ENCODE measurements around the gene ASTL.

The ASTL gene

GRCh38 chr2:96117701-96118588, 20.4 kb downstream of the ASTL start:
- Histone ChIP-seq H3K36me3 (ENCODE audit: insufficient read depth, low read length) (no peaks in the 10 kb centered on the region), H3K4me3 (ENCODE audit: low read depth in 1 of 2, low read length in 2 of 2) (no peak overlapping the region), H3K27ac (ENCODE audit: low read length) (no peak overlapping the region), H4K20me1 (ENCODE audit: insufficient read depth, low read length) (no peaks in the 10 kb centered on the region), H3K4me1 (ENCODE audit: insufficient read depth, low read length) (no peaks in the 10 kb centered on the region), H3K9ac (ENCODE audit: low read depth, low read length) (no peak overlapping the region), H3K27me3 (ENCODE audit: insufficient read depth, low read length, poor library complexity) (no peaks in the 10 kb centered on the region), H3K9me3 (ENCODE audit: insufficient read depth, low read length, severe bottlenecking) (no peaks in the 10 kb centered on the region), H2AFZ (ENCODE audit: low read depth, low read length) (no peak overlapping the region), H3K79me2 (ENCODE audit: insufficient read depth, low read length) (no peaks in the 10 kb centered on the region), H3K4me2 (ENCODE audit: insufficient read depth, low read length) (no peak overlapping the region)
- peak; percentile 14 for TF ChIP-seq CTCF (IDR thresholded peaks at IDR 0.05; ENCODE audit: borderline replicate concordance, extremely low read depth, low read length, poor library complexity, severe bottlenecking)
- TF ChIP-seq EZH2 (IDR thresholded peaks at IDR 0.05; ENCODE audit: borderline replicate concordance, low read depth, low read length, severe bottlenecking): no peak
- DNase-seq (no peak), ATAC-seq (ENCODE audit: insufficient read depth, low read depth) (no peak)

- Histone ChIP-seq H2AFZ (ENCODE audit: low read depth, low read length) (no peak overlapping the region), H3K4me1 (ENCODE audit: insufficient read depth, low read length) (no peaks in the 10 kb centered on the region), H3K4me2 (ENCODE audit: insufficient read depth, low read length) (no peak overlapping the region), H3K27ac (ENCODE audit: low read length) (no peak overlapping the region), H3K9ac (ENCODE audit: low read depth, low read length) (no peak overlapping the region), H4K20me1 (ENCODE audit: insufficient read depth, low read length) (no peaks in the 10 kb centered on the region), H3K27me3 (ENCODE audit: insufficient read depth, low read length, poor library complexity) (no peaks in the 10 kb centered on the region), H3K9me3 (ENCODE audit: insufficient read depth, low read length, severe bottlenecking) (no peaks in the 10 kb centered on the region), H3K36me3 (ENCODE audit: insufficient read depth, low read length) (no peaks in the 10 kb centered on the region), H3K4me3 (ENCODE audit: low read depth in 1 of 2, low read length in 2 of 2) (no peak overlapping the region), H3K79me2 (ENCODE audit: insufficient read depth, low read length) (no peaks in the 10 kb centered on the region)
- ATAC-seq (ENCODE audit: insufficient read depth, low read depth) (no peak), DNase-seq (no peak)
- no peak for TF ChIP-seq CTCF (IDR thresholded peaks at IDR 0.05; ENCODE audit: borderline replicate concordance, extremely low read depth, low read length, poor library complexity, severe bottlenecking)
- no peak for TF ChIP-seq EZH2 (IDR thresholded peaks at IDR 0.05; ENCODE audit: borderline replicate concordance, low read depth, low read length, severe bottlenecking)
Observed at GRCh38 chr2:96116879-96117533, 21.3 kb downstream of the ASTL start.

GRCh38 chr2:96116424-96116878, 21.9 kb downstream of the ASTL start, which contains the start of gene ADRA2B:
Gene ADRA2B, minus strand, starts transcription at chr2:96116571. Its CDS starts 422 bp downstream, at chr2:96116149.
- H3K9me3 ChIP-seq (ENCODE audit: insufficient read depth, low read length, severe bottlenecking): no peaks in the 10 kb centered on the region
- H3K27me3 ChIP-seq (ENCODE audit: insufficient read depth, low read length, poor library complexity): no peaks in the 10 kb centered on the region
- no peak for TF ChIP-seq CTCF (IDR thresholded peaks at IDR 0.05; ENCODE audit: borderline replicate concordance, extremely low read depth, low read length, poor library complexity, severe bottlenecking)
- TF ChIP-seq EZH2 (IDR thresholded peaks at IDR 0.05; ENCODE audit: borderline replicate concordance, low read depth, low read length, severe bottlenecking): no peak
- no peaks in the 10 kb centered on the region for H3K36me3 ChIP-seq (ENCODE audit: insufficient read depth, low read length)
- H3K4me2 ChIP-seq (ENCODE audit: insufficient read depth, low read length): no peak within 1 kb of the TSS
- ATAC-seq (ENCODE audit: insufficient read depth, low read depth) (no peak), DNase-seq (no peak)
- H3K4me3 ChIP-seq (ENCODE audit: low read depth in 1 of 2, low read length in 2 of 2): no peak within 1 kb of the TSS
- no peaks in the 10 kb centered on the region for H4K20me1 ChIP-seq (ENCODE audit: insufficient read depth, low read length)
- H3K27ac ChIP-seq (ENCODE audit: low read length): no peak within 1 kb of the TSS
- H3K79me2 ChIP-seq (ENCODE audit: insufficient read depth, low read length): no peaks in the 10 kb centered on the region
- H3K9ac ChIP-seq (ENCODE audit: low read depth, low read length): no peak within 1 kb of the TSS
- no peak within 1 kb of the TSS for H2AFZ ChIP-seq (ENCODE audit: low read depth, low read length)
- H3K4me1 ChIP-seq (ENCODE audit: insufficient read depth, low read length): no peaks in the 10 kb centered on the region

Data from DND-41 (cell line).